Measurements from ENCODE around the gene MRPS25.

Gene MRPS25

GRCh38 chr3:15081960-15082664, 17.0 kb upstream of the MRPS25 start:
- DNase-seq: no peak

GRCh38 chr3:15079091-15079490, 14.0 kb upstream of the MRPS25 start:
- no peak for DNase-seq

- no peak for DNase-seq
These were observed 9.4 kb upstream of the MRPS25 start for GRCh38 chr3:15074500-15074899.

- DNase-seq: no peak
These were observed 6.6 kb upstream of the MRPS25 start for GRCh38 chr3:15071699-15072098.

GRCh38 chr3:15069441-15069840, 4.3 kb upstream of the MRPS25 start:
- DNase-seq: no peak

DNA sequence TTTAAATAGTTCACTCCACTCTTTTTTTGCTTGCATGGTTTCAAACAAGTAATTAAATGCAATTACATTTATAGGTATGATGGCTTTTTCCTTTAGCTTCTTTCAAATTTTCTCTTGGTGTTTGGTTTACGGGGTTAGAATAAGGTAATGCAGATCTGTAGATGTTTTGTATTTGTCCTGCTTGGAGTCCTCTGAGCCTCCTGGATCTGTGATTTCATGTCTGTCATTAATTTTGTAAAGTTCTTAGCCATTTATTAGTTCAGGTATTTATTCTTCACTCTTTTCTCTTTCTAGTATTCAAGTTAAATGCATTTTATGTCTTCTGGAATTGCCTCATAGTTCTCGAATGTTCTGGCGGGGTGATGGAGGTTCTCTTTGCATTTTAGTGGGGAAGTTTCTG, 1.4 kb upstream of the MRPS25 start:
- no peak for DNase-seq

GRCh38 chr3:15065550-15066007, 464 bp upstream of the MRPS25 start:
- DNase-seq: peak in 1 of 2 experiments; percentile 4

DNA sequence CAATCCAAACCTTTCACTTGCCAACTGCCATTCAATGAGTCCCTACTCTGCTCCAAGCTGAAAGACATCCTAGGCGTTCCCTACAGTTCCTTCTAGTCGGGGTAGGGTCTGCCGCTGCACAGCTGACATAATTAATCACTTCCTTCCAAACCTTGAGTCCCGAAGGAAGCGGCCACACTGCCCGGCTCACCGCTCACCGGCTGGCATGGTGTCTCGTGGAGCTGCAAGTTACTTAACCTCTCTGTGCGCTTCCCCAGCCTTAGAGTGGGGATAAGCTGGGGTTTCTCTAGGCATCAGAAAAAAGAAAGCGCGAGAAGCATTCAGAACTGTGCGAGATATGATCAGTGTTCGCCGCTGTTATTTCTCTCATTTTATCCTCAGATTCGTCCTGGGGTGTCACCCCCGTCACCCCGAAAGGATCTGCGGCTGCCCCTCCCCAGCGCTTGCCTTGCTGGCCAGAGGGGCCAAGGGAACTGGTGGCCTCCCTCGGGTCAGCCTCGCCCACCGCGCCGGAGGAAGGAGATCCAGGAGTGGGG, 748 bp downstream of the MRPS25 start:
- no peak for DNase-seq

DNA sequence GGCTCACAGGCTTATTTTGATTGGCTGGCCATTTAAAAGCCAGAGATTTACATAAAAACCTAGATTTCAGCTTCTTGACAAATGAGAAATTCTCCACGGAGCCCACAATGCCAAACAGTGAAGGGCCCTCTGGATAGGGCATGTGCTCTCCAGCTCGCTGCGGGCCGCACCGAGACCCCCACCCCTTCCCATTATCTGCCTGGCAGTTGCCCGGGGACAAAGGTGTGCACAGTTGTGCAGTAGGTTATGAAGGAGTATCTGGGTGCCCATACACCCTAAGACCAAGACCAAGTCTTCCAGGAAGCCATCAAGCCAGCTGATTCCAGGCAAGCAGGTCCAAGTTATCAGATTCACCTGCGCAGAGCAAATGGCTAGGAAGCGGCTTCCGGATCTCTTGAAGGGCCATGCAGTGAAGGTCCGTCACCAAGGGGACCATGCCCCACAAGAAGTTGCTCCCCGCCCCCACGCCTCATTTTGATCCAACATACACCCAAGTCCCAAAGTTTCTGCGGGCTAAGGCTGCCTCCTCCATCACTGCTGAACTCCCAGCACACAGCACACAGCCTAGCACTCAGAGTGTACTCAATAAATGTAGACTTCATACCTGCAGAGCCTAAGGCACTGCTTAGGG, 1.3 kb downstream of the MRPS25 start:
- no peak for DNase-seq

- no peak for DNase-seq
These were observed 1.9 kb downstream of the MRPS25 start for GRCh38 chr3:15063238-15063637.

DNA sequence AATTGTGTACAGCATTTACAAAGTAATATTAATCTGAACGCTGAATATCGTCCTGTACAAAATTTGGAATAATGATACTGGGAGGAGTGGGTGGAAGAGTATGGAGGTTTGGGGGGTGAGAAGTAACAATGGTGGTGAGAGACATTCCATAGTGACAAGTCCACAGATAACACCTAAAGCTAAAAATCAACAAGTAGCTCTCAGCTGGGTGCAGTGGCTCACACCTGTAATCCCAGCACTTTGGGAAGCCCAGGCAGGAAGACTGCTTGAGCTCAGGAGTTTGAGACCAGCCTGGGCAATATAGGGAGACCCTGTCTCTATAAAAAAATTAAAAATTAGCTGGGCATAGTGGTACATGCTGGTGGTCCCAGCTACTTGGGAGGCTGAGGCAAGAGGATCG, 5.1 kb downstream of the MRPS25 start:
- no peak for DNase-seq

DNA sequence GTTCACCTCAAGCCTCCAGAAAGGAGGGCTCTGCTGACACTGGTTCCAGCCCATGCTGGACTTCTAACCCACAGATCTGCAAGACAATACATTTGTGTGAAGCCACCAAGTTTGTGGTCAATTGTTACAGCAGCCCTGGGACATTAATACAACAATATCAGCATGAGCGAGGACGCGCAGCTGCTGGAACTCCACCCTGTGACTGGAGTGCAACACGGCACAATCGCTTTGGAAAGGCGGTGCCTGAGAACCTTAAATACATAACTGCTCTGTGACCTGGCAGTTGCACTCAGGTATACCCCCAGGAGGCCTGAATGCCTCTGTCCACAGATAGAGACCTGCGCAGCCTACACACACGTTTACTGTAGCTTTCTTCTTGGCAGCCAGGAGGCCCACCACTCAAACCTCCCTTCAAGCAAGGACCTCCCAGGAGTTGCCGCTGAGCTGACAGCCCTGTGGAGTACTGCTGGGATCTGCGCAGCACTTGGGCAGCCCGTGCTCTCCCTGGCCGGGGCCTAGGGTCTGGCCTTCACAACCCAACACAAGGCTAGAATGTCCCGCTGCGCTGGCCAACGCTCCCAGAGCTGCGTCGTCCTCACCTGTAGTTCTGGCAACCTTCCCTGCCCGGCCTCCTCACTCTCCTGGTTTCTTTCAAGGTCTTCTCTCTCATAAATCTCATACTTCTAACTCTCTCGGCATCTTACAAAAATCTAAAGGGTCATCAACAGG, 8.3 kb downstream of the MRPS25 start:
- DNase-seq: no peak

DNA sequence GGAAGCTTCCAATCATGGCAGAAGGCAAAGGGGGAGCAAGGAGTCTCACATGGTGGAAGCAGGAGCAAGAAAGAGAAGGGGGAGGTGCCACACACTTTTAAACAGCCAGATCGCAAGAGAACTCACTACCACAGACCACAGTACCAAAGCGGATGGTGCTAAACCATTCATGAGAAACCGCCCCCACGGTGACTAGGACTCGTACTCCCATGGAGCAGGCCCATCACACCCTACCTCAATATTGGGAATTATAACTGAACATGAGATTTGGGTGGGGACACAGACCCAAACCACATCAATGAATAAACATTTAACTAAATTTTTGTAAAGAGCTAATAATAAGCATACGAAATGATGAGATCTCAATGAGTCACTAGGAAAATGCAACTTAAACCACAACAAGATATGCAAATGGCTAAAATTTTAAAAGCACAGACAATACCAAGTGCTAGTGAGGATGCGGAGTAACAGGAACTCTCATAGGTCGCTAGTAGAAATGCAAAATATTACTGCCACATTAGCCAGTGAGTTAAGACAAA, 10.0 kb downstream of the MRPS25 start:
- DNase-seq: no peak

DNA sequence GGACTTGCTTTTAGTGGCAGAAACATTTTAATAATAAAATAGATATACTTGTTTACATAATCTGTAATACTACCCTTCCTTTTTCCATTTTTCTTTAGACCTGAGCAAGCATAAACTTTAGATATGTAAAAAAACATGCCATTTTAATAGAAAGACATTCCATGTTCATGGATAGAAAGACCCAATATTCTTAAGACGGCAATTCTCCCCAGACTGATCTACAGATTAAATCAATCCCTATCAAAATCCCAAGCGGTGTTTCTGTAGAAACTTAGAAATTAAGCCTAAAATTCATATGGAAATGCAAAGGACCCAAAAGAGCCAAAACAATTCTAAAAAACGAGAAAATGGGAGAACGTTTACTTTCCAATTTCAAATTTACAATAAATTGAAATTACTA, 11.6 kb downstream of the MRPS25 start:
- no peak for DNase-seq

GRCh38 chr3:15052335-15053242, 12.5 kb downstream of the MRPS25 start:
- DNase-seq: no peak

DNA sequence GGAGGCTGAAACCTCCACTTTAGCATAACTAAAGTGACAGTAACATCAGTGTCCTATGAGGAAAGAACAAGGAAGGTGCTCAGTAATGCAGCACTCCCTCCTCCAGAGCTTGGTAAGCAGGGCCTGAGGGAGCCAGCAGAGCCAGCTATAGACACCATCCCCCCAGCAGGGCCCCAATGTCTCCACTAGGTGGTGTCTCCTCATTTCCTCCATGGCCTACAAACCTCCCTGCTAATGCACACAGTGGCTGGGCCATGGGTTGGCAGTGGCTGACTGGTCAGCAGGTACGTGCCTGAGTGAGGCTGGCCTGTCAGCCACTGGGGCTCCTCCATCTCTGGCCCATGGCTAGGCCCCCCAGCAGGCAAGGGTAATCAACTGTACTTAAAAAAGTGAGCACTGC, 13.6 kb downstream of the MRPS25 start:
- peak in 1 of 2 experiments; percentile 2 for DNase-seq

- no peak for DNase-seq
These were observed 14.6 kb downstream of the MRPS25 start for GRCh38 chr3:15050405-15051092.

DNA sequence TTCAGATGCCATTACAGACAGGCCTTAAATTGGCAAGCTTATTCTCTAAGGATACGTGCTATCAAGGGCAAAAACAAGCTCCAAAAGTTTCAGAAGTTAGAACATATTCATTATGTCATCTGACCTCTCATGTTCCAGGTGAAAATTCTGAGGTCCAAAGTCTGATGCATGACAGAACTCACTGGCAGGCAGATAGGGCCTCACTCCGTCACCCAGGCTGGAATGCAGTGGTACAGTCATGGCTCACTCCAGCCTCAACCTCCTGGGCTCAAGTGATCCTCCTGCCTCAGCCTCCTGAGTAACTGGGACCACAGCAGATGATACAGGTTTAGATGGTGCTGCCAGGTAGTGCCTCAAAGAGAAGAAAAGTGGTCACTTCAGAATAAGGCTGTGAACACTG, 15.5 kb downstream of the MRPS25 start:
- no peak for DNase-seq

- no peak for DNase-seq
These were observed 19.4 kb downstream of the MRPS25 start for GRCh38 chr3:15045667-15046066.

DNA sequence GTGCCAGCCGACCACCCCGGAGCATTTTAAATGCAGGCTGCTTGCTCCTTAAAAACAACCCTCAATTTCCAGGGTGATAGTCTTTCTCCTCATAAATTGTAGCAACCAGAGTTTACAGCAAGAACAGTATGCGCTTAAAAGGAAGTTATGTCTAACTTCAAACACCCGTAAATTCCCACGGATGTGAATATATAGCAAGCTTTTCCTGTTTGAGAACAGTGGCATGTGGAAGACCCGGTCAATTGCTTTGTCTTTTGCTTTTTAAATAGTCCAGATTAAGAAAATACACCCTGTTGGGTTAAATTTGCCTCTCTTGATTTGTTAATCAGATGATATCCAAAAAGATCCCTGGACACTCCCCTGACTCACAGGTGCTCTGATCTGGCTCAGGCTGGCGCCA, 20.8 kb downstream of the MRPS25 start:
- DNase-seq: no peak

DNA sequence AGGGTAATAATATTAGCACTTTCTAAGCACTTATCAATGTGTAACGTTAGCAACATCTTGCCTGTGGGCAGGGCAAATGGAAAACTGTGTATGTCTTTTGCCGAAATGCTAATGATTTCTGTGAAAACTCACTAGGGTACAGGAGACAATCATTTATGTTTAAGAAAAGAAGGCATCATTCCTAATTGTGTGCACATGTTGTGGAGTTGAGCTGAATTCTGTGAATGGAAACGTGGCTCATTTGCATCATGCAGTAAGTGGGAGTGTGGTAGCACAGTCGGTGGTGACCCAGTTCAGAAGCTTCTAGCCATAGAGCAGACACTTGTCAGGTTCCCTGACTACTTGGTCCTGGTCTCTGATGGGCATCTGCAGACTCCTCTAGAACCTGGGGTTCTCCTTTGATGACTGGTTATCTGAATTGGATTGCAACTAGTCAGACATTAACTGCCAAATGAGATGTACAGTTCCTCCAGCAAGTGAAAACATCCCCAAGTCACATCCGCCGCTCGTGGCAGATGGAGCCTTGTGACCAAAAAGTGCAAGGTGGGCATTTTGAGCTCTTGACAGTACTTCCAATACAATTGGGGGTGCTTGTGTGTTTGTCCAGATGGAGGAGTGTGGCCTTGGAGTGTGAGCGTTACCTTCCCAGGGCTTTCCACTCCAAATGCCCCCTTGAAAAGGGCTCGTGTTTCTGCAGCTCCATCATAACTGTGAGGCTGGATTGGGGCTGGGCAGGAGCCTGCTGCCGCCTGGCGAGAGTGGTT, 21.5 kb downstream of the MRPS25 start:
- no peak for DNase-seq
